HPDE6-E6E7 (cell line): ENCODE measurements around the gene INTS2.
"Not testable (repeated sequence)": the region's sequence is repeated elsewhere in the genome, so short reads cannot be mapped to it uniquely, and the experiment has no call there.

Source experiments
- DNase-seq: peaks from one replicate; pipeline ENCODE4 v3.0.0; 2011; ENCODE audit warnings: missing footprints; ENCODE audit errors: extremely low spot score

INTS2 gene

GRCh38 chr17:61848247-61848646, 79.5 kb downstream of the INTS2 start:
- DNase-seq, result no peak

- DNase-seq, result no peak
These were observed 80.1 kb downstream of the INTS2 start for GRCh38 chr17:61847659-61848058.

- DNase-seq, result no peak
These were observed 80.9 kb downstream of the INTS2 start for GRCh38 chr17:61846761-61847375.

DNA sequence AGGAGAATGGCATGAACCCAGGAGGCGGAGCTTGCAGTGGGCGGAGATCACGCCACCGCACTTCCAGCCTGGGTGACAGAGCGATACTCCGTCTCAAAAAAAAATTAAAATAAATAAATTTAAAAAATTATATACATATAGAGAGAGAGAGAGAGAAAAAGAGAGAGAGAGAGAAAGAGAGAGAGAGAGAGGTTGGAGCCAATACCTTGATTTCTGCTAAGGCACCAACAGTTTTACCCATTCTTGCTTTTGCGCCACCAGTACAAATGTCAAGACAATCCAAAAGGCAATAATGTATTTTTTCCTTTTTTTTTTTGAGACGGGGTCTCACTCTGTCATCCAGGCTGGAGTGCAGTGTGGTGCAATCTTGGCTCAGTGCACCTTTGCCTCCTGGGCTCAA, 81.7 kb downstream of the INTS2 start:
- DNase-seq, result no peak

DNA sequence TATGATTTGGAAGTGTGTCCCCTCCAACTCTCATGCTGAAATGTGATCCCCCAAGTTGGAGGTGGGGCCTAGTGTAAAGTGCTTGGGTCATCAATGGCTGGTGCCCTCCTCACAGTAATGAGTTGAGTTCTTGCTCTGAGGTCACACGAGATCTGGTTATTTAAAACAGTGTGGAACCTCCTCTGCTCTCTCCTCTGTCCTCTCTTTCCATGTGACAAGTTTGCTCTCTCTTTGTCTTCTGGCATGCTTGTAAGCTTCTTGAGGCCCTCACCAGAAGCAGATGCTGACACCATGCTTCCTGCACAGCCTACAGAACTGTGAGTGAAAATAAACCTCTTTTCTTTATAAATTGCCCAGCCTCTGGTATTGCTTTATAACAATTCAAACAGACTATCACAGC, 84.3 kb downstream of the INTS2 start:
- no peak for DNase-seq

GRCh38 chr17:61842899-61843298, 84.9 kb downstream of the INTS2 start:
- no peak for DNase-seq

DNA sequence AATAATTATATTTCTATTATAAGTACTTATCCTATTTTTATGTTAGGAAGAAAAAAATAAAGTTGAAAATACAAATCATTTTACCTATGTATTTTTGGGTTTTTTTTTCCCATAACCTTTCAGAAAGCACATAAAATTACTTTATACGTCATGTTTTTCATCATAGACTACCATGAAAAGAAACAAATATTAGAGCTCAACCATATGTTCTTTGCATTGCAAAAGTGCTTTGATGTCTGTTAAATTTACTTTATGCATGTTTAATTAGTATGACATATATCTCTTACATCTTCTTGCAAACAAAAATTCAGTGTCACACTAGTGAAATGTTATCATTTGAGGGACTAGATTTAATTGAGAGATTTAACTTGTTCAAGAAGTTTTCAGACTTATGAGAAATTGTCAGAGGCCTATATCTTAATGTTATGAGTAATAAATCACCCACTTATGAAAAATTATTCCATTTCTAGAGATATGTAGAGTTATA, 88.4 kb downstream of the INTS2 start:
- no peak for DNase-seq

DNA sequence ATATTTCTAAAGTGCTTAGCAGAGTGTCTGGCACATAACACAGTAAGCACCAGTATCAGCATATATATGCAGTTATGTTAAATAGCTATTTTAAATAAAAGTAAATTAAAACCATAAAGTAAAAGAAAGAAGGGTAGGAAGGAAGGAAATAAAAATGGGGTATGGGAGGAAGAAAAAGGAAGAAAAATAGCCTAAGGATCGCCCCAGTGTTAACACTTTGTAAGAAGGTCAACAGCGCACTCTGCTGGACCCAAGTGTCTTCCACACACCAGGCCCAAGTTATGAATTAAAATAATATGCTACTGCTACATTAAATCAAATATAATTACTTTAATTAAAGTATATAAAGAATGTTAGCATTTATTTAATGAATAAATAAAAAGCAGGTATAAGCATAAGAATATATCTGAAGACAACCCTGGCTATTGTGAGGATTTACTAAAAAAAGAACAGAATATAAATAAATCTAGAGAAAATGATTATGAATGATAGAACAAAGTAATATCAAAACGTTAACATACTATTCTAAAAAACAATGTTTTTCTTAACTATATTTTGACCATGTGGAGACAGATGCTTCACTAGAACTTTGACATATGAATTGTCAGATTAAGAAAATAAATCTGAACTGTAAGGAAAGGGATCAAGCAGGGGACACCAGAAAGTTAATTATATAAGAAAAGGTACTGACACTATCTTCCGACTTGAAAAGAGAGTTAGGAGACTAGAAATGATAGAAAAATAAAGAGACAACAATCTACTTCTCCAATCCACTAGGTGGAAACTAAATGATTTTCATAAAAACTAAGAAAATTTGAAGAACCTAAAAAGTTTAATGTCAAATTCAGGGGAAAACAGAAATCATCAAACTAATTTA, 90.4 kb downstream of the INTS2 start:
- peak; percentile 16 for DNase-seq

DNA sequence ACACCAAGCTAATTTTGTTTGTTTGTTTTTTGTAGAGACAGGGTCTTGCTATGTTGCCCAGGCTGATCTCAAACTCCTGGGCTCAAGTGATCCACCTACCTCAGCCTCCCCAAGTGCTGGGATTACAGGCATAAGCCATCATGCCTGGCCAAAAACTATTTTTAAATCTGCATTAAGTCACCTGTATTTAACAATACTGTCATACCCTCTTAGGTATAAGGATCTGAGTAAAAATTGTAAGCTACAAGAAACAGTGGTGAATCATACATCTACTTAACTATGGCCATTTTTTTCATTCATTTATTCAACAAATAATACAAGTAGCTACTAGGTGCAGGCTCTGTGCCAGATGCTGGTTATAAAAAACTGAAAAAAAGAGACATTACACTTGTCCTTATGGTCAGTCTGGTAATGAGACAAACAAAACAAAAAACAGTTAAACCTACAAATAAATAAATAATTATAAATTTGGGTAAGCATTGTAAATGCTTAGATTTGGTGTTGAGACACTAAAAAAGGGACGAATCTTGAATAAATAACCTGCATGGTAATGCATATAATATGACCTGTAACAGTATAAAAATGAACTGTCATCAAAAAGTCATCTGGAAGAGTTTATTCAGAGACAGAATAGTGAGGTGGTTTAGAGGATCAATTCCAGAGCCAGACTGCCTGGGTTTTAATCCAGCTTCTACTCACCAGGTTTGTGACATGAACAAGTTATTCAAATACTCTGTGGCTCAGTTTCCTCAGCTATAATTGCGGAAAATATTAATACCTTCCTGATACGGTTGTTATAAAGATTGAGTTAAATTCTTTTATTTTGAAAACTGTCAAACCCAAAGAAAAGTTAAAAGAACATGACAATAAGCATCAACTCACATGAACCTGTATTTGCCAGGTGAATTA, 91.3 kb downstream of the INTS2 start:
- no peak for DNase-seq

DNA sequence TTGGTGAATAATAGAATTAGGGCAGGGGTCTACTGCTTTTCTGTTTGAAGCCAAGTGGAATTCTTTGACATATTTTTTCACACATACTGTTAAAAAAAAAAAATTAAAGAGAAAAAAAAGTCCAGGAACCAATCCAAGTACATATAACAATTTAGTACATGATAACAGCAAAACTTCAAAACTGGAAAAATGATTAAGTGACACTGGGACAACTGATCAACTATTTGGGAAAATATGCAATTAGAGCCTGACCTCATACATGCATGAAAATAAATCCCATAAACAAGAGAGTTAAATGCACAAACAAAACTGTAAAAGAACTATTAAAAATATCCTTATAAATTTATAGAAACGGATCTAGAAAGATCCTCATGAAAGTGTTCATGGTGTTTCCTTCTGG, 92.2 kb downstream of the INTS2 start:
- no peak for DNase-seq

GRCh38 chr17:61834610-61835009, 93.2 kb downstream of the INTS2 start:
- no peak for DNase-seq

GRCh38 chr17:61833536-61834193, 94.1 kb downstream of the INTS2 start:
- peak; percentile 51 for DNase-seq

DNA sequence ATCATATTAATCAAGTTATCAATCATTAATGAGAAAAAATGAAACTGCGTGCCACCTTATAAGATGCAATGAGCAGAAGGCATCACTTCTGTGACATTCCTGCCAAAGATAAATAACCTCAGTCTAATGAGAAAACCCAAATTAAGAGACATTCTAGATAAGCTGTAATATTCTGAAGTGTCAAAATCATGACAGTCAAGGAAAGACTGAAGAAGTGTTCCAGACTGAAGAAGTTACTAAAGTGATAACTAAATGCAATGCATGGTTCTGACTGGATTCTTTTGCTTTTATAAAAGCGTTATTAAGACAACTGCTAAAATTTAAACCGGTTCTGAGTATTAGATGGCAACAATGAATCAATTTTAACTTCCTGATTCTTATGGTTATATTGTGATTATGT, 95.3 kb downstream of the INTS2 start:
- no peak for DNase-seq

GRCh38 chr17:61831099-61831498, 96.7 kb downstream of the INTS2 start:
- no peak for DNase-seq

GRCh38 chr17:61828694-61829093, 99.1 kb downstream of the INTS2 start:
- DNase-seq, result no peak

GRCh38 chr17:61827649-61828395, 100.0 kb downstream of the INTS2 start:
- no peak for DNase-seq

DNA sequence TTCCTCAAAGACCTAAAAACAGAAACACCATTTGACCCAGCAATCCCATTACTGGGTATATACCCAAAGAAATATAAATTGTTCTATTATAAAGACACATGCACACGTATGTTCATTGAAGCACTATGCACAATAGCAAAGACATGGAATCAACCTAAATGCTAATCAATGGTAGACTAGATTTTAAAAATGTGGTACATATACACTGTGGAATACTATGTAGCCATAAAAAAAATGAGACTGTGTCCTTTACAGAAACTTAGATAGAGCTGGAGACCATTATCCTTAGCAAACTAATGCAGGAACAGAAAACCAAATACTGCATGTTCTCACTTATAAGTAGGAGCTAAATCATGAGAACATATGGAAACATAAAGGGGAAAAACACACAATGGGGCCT, 100.9 kb downstream of the INTS2 start:
- not testable (repeated sequence) for DNase-seq

GRCh38 chr17:61826198-61826597, 101.6 kb downstream of the INTS2 start:
- DNase-seq, result not testable (repeated sequence)

DNA sequence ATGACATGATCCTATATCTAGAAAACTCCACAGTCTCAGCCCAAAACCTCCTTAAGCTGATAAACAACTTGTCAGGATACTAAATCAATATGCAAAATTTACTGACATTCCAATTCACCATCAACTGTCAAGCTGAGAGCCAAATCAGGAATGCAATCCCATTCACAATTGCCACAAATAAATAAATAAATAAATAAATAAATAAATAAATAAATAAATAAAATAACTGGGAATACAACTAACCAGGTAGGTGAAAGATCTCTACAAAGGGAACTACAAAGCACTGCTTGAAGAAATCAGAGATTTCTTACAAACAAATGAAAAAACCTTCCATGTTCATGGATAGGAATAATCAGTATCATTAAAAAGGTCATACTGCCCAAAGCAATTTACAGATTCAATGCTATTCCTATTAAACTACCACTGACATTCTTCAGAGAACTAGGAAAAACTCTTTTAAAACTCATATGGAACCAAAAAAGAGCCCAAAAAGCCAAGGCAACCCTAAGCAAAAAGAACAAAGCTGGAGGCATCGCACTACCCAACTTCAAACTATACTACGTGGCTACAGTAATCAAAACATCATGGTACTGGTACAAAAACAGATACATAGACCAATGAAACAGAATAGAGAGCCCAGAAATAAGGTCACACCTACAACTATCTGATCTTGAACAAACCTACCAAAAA, 102.2 kb downstream of the INTS2 start:
- no peak for DNase-seq
